HG03066 (cell line): ENCODE data around the gene SLC25A27.

Experiments
- ATAC-seq: cut with Tn5 transposase; IDR thresholded peaks from one replicate; pipeline ENCODE4 v1.9.1; 2021; ENCODE audit warnings: low read depth; ENCODE audit not compliant: unreplicated experiment

Gene SLC25A27

GRCh38 chr6:46648869-46649492 is 3.8 kb upstream of the SLC25A27 start:
- no peak for ATAC-seq

- no peak for ATAC-seq
Measured at GRCh38 chr6:46651006-46651405, 1.8 kb upstream of the SLC25A27 start.

GRCh38 chr6:46651816-46652215 is 959 bp upstream of the SLC25A27 start:
- no peak for ATAC-seq

- no peak for ATAC-seq
Measured at GRCh38 chr6:46652232-46652602, 558 bp upstream of the SLC25A27 start.

DNA sequence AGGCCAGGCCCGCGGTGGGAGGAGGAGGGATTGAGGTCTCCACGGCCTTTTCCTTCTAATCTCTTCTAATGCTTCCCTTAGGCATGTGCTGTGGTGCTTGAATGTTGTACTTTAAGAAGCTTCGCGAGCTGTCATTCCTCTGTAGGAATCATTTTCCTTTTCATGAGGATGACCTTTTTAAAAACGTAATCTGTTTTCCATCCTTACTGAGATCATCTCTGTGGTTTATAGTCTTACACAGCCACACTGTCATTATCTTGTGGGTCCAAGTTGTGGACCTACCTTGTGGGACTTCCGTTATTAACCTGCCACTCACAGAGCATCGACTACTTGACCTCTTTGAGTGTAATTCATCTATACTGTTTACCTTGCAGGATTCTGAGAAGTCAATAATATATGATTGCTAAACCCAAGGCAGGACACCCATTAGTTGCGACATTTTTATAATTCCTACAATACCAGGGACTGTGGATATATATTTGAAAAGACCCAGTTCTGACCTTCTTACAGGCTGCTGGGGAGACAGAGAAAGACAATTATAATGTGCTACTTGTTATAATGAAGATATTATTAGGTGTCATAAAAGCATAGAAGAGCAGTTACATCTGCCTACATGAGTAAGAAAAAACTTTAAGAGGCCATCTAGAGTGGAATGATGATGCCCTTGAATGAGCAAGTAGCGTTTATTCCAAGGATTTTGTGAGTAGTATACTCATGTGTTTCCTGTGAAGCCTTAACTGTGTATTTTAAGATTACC is 842 bp downstream of the SLC25A27 start:
- ATAC-seq = no peak

DNA sequence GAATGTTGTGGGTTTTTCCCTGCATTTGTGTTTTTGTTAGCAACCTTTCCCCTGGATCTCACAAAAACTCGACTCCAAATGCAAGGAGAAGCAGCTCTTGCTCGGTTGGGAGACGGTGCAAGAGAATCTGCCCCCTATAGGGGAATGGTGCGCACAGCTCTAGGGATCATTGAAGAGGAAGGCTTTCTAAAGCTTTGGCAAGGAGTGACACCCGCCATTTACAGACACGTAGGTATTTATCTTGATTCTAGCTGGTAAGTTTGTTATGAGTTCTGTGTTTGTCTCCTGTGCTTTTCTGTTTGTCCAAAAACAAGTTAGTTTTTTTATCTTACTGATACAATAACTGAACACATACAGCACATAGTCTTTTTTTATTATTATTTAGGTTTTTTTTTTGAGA is 3.0 kb downstream of the SLC25A27 start:
- ATAC-seq = no peak

- ATAC-seq = no peak
Measured at GRCh38 chr6:46657642-46658041, 4.9 kb downstream of the SLC25A27 start.

DNA sequence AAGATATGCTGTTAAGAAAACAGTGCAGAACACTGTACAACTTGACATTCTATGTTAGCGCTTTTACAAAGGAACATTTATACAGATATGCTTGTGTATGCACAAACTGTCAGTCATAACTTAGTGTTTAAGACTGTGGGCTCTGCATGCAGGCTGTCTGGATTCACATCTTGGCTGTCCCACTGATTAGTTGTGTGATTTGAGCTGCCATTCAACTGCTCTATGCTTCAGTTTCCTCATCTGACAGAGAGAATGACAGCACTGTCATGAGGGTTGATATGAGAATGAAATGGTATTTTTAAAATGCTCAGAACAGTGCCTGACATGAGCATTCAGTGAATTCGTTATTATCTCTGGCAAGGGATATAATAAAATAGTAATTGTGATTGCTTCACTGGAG is 8.7 kb downstream of the SLC25A27 start:
- no peak for ATAC-seq

DNA sequence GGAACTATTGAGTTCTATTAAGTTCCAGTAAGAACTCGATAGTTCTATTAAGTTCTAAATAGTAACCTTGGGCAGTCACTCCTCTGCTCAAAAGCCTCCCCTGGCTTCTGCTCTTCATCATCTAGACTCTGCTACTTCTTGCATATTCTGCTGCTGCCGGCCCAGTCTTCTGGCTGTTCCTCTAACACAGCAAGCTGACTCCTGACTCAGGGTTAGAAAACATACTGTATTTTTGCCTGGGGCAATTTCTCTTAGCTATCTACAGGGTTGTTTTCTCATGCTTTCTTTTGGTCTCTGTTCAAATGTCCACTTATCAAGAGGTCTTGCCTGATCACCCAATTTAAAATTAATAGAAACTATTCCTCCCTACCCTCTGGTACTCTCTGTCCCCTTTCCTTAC is 14.6 kb downstream of the SLC25A27 start:
- no peak for ATAC-seq

DNA sequence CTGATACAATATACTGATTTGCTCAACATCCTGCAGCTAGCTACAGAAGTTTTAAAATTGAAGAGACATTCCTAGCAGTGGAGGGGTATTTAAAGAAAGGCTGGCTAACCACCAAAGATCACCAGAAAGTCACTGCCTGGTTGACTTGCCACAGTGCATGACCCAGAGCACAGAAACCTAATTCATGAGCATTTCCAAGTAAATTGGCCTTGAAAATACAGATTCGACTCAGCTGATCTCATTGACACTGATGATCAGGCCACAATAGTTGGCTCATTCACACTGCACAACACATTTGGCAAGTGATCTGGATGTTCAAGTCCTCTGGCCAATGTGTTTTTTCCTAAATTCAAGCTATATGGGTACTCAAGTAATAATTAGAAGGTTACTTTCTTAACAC is 21.6 kb downstream of the SLC25A27 start:
- ATAC-seq = no peak

DNA sequence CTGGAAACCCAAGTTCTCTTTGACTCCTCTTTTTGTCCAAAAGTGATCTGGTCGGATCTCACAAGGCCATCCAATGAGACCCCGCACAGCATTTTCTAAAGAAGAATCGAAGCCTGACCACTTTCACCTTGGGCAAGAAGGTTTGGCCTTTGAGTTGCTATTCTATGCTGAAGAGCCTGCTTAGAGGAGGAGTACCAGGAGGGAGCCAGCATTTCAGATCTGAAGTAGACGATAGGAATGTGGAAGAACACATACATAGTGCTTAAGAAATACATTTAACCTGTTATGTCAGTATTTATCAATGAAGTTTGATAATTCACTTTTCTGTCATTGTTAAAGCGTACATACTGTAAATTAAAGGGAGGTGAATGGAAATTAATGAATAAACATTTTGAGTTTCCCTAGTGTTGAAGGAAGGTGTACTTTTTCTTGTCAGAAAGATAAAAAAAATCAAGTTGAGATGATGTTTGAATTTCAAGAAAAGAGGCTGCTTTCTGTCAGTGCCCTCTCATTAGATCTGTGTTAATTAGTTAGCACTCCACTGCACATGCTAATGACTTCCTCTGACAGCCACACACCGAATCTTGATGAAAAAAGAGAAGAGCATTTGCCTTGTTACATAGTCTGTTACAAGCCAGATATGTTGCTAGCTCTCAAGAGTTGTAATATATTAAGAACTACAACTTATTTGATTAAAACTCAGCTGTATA is 24.0 kb downstream of the SLC25A27 start:
- no peak for ATAC-seq

- ATAC-seq = no peak
Measured at GRCh38 chr6:46677314-46677654, 24.5 kb downstream of the SLC25A27 start.

DNA sequence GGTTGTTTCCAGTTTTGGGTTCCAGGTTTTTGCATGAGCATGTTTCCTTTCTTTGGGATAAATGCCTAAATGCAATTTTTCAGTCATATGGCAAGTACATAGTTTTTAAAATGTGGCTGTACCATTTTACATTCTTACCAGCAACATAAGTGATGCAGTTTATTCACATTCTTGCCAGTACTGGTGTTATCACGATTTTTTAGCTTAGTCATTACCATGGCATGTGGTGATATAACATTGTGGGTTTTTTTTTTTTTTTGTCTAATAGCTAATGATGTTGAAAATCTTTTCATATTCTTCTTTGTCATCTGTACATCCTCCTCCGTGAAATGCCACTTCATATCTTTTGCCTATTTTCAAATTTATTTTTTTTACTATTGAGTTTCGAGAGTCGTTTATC is 32.0 kb downstream of the SLC25A27 start:
- no peak for ATAC-seq

DNA sequence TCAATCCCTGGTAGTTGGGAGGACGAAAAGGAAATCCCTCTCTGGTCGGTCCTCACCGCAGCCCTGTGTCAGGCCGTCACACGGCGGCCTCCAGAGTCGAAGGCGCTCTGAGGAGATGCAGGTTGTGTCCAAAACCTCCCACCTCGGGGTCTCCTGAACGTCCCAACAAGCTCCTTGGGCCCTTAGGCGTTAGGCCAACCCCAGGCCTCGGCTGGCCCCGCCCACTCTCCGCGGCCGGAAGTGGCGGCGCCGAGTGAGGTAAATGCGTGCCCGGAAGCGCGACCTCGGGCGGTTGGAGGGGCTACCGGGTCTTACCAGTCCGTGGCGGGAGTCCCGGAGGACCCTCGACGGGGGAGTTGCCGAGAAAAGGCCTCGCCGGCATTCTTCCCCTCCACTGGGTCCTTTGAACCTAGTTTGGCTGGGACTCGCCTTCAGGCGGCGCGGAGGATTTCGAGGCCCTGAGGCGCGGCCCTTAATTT is 34.9 kb downstream of the SLC25A27 start, which contains the start of gene TDRD6:
Gene TDRD6, plus strand, starts transcription at position 267 of the 479 bp plus-strand sequence. CDS start 244 bp downstream, outside the sequence.
- ATAC-seq = no peak

GRCh38 chr6:46688117-46688965 is 35.6 kb downstream of the SLC25A27 start:
- ATAC-seq = no peak

- no peak for ATAC-seq
Measured at GRCh38 chr6:46688966-46689335, 36.2 kb downstream of the SLC25A27 start.

GRCh38 chr6:46689657-46690056 is 36.9 kb downstream of the SLC25A27 start:
- no peak for ATAC-seq

DNA sequence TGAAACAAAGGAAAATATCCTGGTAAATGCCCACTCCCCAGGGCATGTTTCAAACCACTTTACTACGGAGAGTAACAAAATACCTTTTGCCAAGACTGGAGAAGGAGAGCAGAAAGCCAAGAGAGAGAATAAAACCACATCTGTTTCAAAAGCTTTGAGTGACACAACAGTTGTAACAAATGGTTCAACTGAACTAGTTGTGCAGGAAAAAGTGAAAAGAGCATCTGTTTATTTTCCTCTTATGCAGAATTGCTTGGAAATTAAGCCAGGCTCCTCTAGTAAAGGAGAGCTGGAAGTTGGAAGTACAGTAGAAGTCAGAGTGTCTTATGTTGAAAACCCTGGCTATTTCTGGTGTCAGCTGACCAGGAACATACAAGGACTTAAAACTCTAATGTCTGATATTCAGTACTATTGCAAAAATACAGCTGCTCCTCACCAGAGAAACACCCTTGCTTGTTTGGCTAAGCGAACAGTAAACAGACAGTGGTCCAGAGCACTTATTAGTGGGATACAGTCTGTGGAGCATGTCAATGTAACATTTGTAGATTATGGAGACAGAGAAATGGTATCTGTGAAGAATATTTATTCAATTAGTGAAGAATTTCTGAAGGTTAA is 37.5 kb downstream of the SLC25A27 start:
- ATAC-seq = no peak

DNA sequence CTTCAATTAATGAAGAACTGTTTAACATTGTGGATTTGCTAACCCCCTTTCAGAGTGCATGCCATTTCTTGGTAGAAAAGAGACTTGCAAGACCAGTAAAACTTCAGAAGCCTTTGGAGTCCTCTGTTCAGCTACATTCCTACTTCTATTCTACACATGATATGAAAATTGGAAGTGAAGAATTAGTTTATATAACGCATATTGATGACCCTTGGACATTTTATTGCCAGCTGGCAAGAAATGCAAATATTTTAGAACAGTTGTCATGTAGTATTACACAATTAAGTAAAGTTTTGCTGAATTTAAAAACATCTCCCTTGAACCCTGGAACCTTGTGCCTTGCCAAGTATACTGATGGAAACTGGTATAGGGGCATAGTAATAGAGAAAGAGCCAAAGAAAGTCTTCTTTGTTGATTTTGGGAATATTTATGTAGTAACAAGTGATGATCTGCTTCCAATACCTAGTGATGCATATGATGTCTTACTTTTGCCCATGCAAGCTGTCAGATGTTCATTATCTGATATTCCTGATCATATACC is 38.2 kb downstream of the SLC25A27 start:
- no peak for ATAC-seq

GRCh38 chr6:46699970-46700369 is 47.2 kb downstream of the SLC25A27 start:
- no peak for ATAC-seq
